CD4-positive, alpha-beta T cell (primary cell): ENCODE results near the gene KCNQ4. TPM values are rescaled to one million over a fixed set of nuclear protein-coding genes. Genes with fewer than 3 reads are reported as not detected.

Source experiments
- ATAC-seq: fragments of 200-7000 bp; cut with Tn5 transposase; one replicate; pipeline ENCODE4 v1.10.0; 2022; ENCODE audit warnings: mild to moderate bottlenecking; ENCODE audit not compliant: poor library complexity
- CTCF ChIA-PET: fragments of 350-600 bp; sonication (Branson Sonifier 250); formaldehyde crosslinking; loops from one replicate; lab custom pipeline; 2021; ENCODE audit warnings: antibody characterized with exemption, inconsistent platforms; lab: Charles Lee
- POLR2A ChIA-PET: fragments of 350-600 bp; sonication (Branson Sonifier 250); formaldehyde crosslinking; loops from one replicate; lab custom pipeline; 2021; ENCODE audit warnings: antibody characterized with exemption, inconsistent platforms; lab: Charles Lee
- DNase-seq, 14 experiments: peaks; one replicate each; pipeline ENCODE4 v3.0.0-alpha.2; 2013 to 2020; ENCODE audit warnings: mixed read lengths in 2 of 14
- H3K27ac ChIP-seq, 2 donors: one replicate each; pipeline versions ENCODE4 v1.5.1 to v1.7.0; 2013; ENCODE audit warnings: low read length in 2 of 2, low read depth in 1 of 2, mild to moderate bottlenecking in 1 of 2
- H3K27me3 ChIP-seq, 2 experiments: 1 replicate in 1 of 2; 2 replicates in 1 of 2; pipeline versions ENCODE4 v1.6.1 to v1.7.0; 2013; ENCODE audit warnings: low read length in 2 of 2, control low read depth in 1 of 2, mild to moderate bottlenecking in 1 of 2, moderate library complexity in 1 of 2; ENCODE audit not compliant: insufficient read depth in 2 of 2, control insufficient read depth in 1 of 2
- H3K36me3 ChIP-seq: one replicate; pipeline ENCODE4 v1.6.1; 2013; ENCODE audit warnings: low read length, control low read depth; ENCODE audit not compliant: insufficient read depth
- H3K4me1 ChIP-seq: one replicate; pipeline ENCODE4 v1.6.1; 2013; ENCODE audit warnings: low read length, control low read depth; ENCODE audit not compliant: insufficient read depth
- H3K4me3 ChIP-seq: one replicate; pipeline ENCODE4 v1.5.1; 2013; ENCODE audit warnings: mild to moderate bottlenecking, low read length, moderate library complexity
- H3K9me3 ChIP-seq, 2 experiments: 1 replicate in 1 of 2; 2 replicates in 1 of 2; pipeline versions ENCODE4 v1.6.1 to v1.7.0; 2013; ENCODE audit warnings: low read length in 2 of 2, mild to moderate bottlenecking in 2 of 2, control low read depth in 1 of 2, moderate library complexity in 1 of 2; ENCODE audit not compliant: control insufficient read depth in 1 of 2, insufficient read depth in 1 of 2
- H3K27ac Mint-ChIP-seq: one replicate; pipeline ENCODE4 v1.8.0; 2020; ENCODE audit warnings: mixed read lengths
- H3K27me3 Mint-ChIP-seq: one replicate; pipeline ENCODE4 v1.8.0; 2021; ENCODE audit warnings: mixed read lengths
- H3K36me3 Mint-ChIP-seq: one replicate; pipeline ENCODE4 v1.8.0; 2021; ENCODE audit warnings: low read depth, mixed read lengths
- H3K4me1 Mint-ChIP-seq: one replicate; pipeline ENCODE4 v1.8.0; 2021; ENCODE audit warnings: low read depth, mixed read lengths
- H3K4me3 Mint-ChIP-seq: one replicate; pipeline ENCODE4 v1.8.0; 2020; ENCODE audit warnings: mild to moderate bottlenecking, mixed read lengths
- H3K9me3 Mint-ChIP-seq: one replicate; pipeline ENCODE4 v1.8.0; 2020; ENCODE audit warnings: mixed read lengths
- CTCF ChIP-seq: fragments of 200-600 bp; IDR thresholded peaks from one replicate; pipeline ENCODE4 v1.8.0; 2022; ENCODE audit warnings: antibody characterized with exemption, mild to moderate bottlenecking
- intact Hi-C, 2 experiments: fragments of 100-400 bp; cut with DNase I in 1 of 2; cut with micrococcal nuclease in 1 of 2; formaldehyde crosslinking; loops; one replicate each; pipeline versions ENCODE4 v1.15.1 to v1.9.0; 2023 to 2025; cut with DNase I, micrococcal nuclease
- total RNA-seq, 174 experiments: library from RNA in 2 of 174; stranded (reverse) in 2 of 174; gene quantifications; one replicate each; pipeline ENCODE4 v1.2.3 and lab custom pipeline; 2021 to 2026

KCNQ4 gene
- total RNA-seq, 2 experiments from 2014 or later: 0.25 to 0.30 TPM

DNA sequence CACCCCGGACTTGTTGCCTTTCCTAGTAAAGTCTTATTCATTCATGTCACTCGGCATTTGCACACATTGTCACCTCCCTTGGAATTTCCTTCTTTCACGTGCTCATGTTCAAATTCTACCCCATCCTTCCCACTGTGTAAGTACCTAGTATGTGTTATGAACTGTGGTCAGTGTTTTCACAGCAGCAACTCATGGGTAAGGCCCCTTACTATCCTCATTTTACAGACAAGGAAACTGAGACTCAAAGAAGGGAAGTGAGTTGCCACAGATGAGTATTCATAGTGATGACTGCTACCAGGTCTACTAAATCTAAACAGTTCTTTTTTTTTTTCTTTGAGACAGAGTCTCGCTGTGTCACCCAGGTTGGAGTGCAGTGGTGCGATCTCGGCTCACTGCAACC, 68.1 kb downstream of the KCNQ4 start:
- POLR2A ChIA-PET: interaction anchor here (1.3 to 2.5 kb wide), 2 partner anchors 10 to 160 kb away, joined by 5 to 13 read pairs; partner anchors contain the start of genes CITED4 and NFYC
- no peak overlapping the region for H3K4me3 Mint-ChIP-seq

GRCh38 chr1:40853113-40853884, 69.7 kb downstream of the KCNQ4 start:
- Mint-ChIP-seq H3K4me1 (peaks cover 6% of the 10 kb centered on the region), H3K27ac (no peak overlapping the region), H3K4me3 (no peak overlapping the region), H3K27me3 (no peaks in the 10 kb centered on the region), H3K36me3 (no peaks in the 10 kb centered on the region), H3K9me3 (no peaks in the 10 kb centered on the region)
- Histone ChIP-seq H3K27me3 (no peaks in the 10 kb centered on the region), H3K9me3 (no peaks in the 10 kb centered on the region), H3K27ac (no peak overlapping the region), H3K4me1 (peaks cover 7% of the 10 kb centered on the region), H3K4me3 (no peak overlapping the region), H3K36me3 (no peaks in the 10 kb centered on the region)
- DNase-seq (no peak), ATAC-seq (no peak)
- TF ChIP-seq CTCF: no peak
- POLR2A ChIA-PET: interaction anchor here (1.1 to 1.4 kb wide), 2 partner anchors 9 to 79 kb away, joined by 3 to 14 read pairs; partner anchors contain the start of gene CITED4
- intact Hi-C loops: loop anchor here (2.0 to 5.0 kb wide), 3 partner anchors 100 to 711 kb away; no protein-coding TSS in a partner anchor
- CTCF ChIA-PET: interaction anchor here (1.2 to 1.8 kb wide), 2 partner anchors 9 to 79 kb away, joined by 4 to 8 read pairs; partner anchors contain the start of gene CITED4

More for the DNA sequence above, 68.1 kb downstream of the KCNQ4 start:
- H3K4me3 ChIP-seq: no peak overlapping the region
- Mint-ChIP-seq H3K36me3 (no peaks in the 10 kb centered on the region), H3K27ac (no peak overlapping the region), H3K9me3 (no peaks in the 10 kb centered on the region), H3K27me3 (no peaks in the 10 kb centered on the region), H3K4me1 (peaks cover 6% of the 10 kb centered on the region)
- no peaks in the 10 kb centered on the region for H3K36me3 ChIP-seq
- H3K9me3 ChIP-seq: no peaks in the 10 kb centered on the region
- DNase-seq (no peak), ATAC-seq (no peak)
- CTCF ChIA-PET: interaction anchor here (1.1 to 3.4 kb wide), 2 partner anchors 76 to 78 kb away, joined by 3 to 39 read pairs; no protein-coding TSS in a partner anchor
- no peaks in the 10 kb centered on the region for H3K27me3 ChIP-seq
- H3K27ac ChIP-seq: no peak overlapping the region
- intact Hi-C loops: loop anchor here (2.0 to 5.0 kb wide), 3 partner anchors 101 to 709 kb away; no protein-coding TSS in a partner anchor
- TF ChIP-seq CTCF: no peak
- H3K4me1 ChIP-seq: peaks cover 7% of the 10 kb centered on the region

GRCh38 chr1:40853885-40854170, 70.2 kb downstream of the KCNQ4 start:
- ChIA-PET CTCF (interaction anchor here (1.8 kb wide), 1 partner anchor 79 kb away, joined by 8 read pairs; no protein-coding TSS in a partner anchor), POLR2A (interaction anchor here (1.1 to 1.4 kb wide), 2 partner anchors 8 to 79 kb away, joined by 3 to 14 read pairs; partner anchors contain the start of gene CITED4)
- Histone ChIP-seq H3K36me3 (no peaks in the 10 kb centered on the region), H3K9me3 (no peaks in the 10 kb centered on the region), H3K27me3 (no peaks in the 10 kb centered on the region), H3K27ac (no peak overlapping the region), H3K4me1 (peaks cover 7% of the 10 kb centered on the region), H3K4me3 (no peak overlapping the region)
- intact Hi-C loops: loop anchor here (2.0 to 5.0 kb wide), 3 partner anchors 99 to 712 kb away; no protein-coding TSS in a partner anchor
- peaks cover 6% of the 10 kb centered on the region for H3K4me1 Mint-ChIP-seq
- DNase-seq: no peak
- no peak for TF ChIP-seq CTCF
- H3K4me3 Mint-ChIP-seq: no peak overlapping the region
- no peak for ATAC-seq
- H3K9me3 Mint-ChIP-seq: no peaks in the 10 kb centered on the region
- no peaks in the 10 kb centered on the region for H3K27me3 Mint-ChIP-seq
- H3K36me3 Mint-ChIP-seq: no peaks in the 10 kb centered on the region
- H3K27ac Mint-ChIP-seq: no peak overlapping the region
